ENCODE results near the gene TTBK2.

Gene TTBK2

GRCh38 chr15:42728560-42728959, 192.0 kb downstream of the TTBK2 start:
- DNase-seq (ENCODE audit: low read depth in 2 of 2) = no peak

GRCh38 chr15:42727750-42728381, 192.7 kb downstream of the TTBK2 start:
- no peak for DNase-seq (ENCODE audit: low read depth in 2 of 2)

- no peak for DNase-seq (ENCODE audit: low read depth in 2 of 2)
Measured at GRCh38 chr15:42726114-42726513, 194.5 kb downstream of the TTBK2 start.

GRCh38 chr15:42725331-42725903, 195.2 kb downstream of the TTBK2 start:
- DNase-seq (ENCODE audit: low read depth in 2 of 2) = no peak

GRCh38 chr15:42724276-42724675, 196.3 kb downstream of the TTBK2 start:
- no peak for DNase-seq (ENCODE audit: low read depth in 2 of 2)

- no peak for DNase-seq (ENCODE audit: low read depth in 2 of 2)
Measured at GRCh38 chr15:42723068-42723467, 197.5 kb downstream of the TTBK2 start.

GRCh38 chr15:42721916-42722315, 198.7 kb downstream of the TTBK2 start:
- DNase-seq (ENCODE audit: low read depth in 2 of 2) = no peak

GRCh38 chr15:42721016-42721415, 199.6 kb downstream of the TTBK2 start:
- no peak for DNase-seq (ENCODE audit: low read depth in 2 of 2)

- no peak for DNase-seq (ENCODE audit: low read depth in 2 of 2)
Measured at GRCh38 chr15:42720071-42720470, 200.5 kb downstream of the TTBK2 start.

- DNase-seq (ENCODE audit: low read depth in 2 of 2) = no peak
Measured at GRCh38 chr15:42719043-42719442, 201.5 kb downstream of the TTBK2 start.

- DNase-seq (ENCODE audit: low read depth in 2 of 2) = no peak
Measured at GRCh38 chr15:42716626-42717025, 204.0 kb downstream of the TTBK2 start.

- DNase-seq (ENCODE audit: low read depth in 2 of 2) = no peak
Measured at GRCh38 chr15:42716125-42716524, 204.5 kb downstream of the TTBK2 start.

GRCh38 chr15:42712584-42712983, 208.0 kb downstream of the TTBK2 start:
- DNase-seq (ENCODE audit: low read depth in 2 of 2) = no peak

- DNase-seq (ENCODE audit: low read depth in 2 of 2) = no peak
Measured at GRCh38 chr15:42711746-42712145, 208.8 kb downstream of the TTBK2 start.

GRCh38 chr15:42710662-42711061, 209.9 kb downstream of the TTBK2 start:
- no peak for DNase-seq (ENCODE audit: low read depth in 2 of 2)

- no peak for DNase-seq (ENCODE audit: low read depth in 2 of 2)
Measured at GRCh38 chr15:42707873-42708544, 212.6 kb downstream of the TTBK2 start.

- DNase-seq (ENCODE audit: low read depth in 2 of 2) = no peak
Measured at GRCh38 chr15:42707068-42707467, 213.5 kb downstream of the TTBK2 start.

- no peak for DNase-seq (ENCODE audit: low read depth in 2 of 2)
Measured at GRCh38 chr15:42705336-42705735, 215.2 kb downstream of the TTBK2 start.

GRCh38 chr15:42704492-42704926, 216.1 kb downstream of the TTBK2 start:
- DNase-seq (ENCODE audit: low read depth in 2 of 2) = peak; percentile 15 to 22

GRCh38 chr15:42696626-42697025, 224.0 kb downstream of the TTBK2 start:
- DNase-seq (ENCODE audit: low read depth in 2 of 2) = no peak

- DNase-seq (ENCODE audit: low read depth in 2 of 2) = no peak
Measured at GRCh38 chr15:42695527-42696071, 225.0 kb downstream of the TTBK2 start.

GRCh38 chr15:42694398-42694797, 226.2 kb downstream of the TTBK2 start:
- no peak for DNase-seq (ENCODE audit: low read depth in 2 of 2)

- DNase-seq (ENCODE audit: low read depth in 2 of 2) = no peak
Measured at GRCh38 chr15:42693942-42694341, 226.6 kb downstream of the TTBK2 start.
